GM03348 (cell line): Measurements from ENCODE around the gene SPINK7.
"Not testable (repeated sequence)": the region's sequence is repeated elsewhere in the genome, so short reads cannot be mapped to it uniquely, and the experiment has no call there.

Experiments used
- DNase-seq: peaks from one replicate; pipeline ENCODE4 v3.0.0; 2012; ENCODE audit warnings: low spot score

SPINK7 gene

DNA sequence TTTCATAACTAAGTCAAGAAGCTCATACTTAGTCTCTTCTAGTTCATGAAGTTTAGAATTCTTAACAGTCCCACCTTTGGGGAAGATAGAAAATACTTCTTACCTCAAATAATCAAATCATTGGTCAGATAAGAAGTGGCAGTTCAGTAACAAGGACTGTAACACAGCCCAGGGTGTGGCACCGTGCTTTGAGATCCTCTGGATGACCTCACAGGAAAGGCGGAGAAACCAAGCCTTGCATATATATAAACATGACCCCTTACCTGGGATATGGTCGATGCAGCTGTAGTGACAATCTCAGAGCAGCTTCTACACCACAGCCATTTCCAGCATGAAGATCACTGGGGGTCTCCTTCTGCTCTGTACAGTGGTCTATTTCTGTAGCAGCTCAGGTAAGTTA lies at the start of gene SPINK7:
Gene SPINK7 (plus strand): TSS at position 271 of the 400 bp plus-strand sequence. CDS start 61 bp downstream, at position 332.
- DNase-seq = no peak

DNA sequence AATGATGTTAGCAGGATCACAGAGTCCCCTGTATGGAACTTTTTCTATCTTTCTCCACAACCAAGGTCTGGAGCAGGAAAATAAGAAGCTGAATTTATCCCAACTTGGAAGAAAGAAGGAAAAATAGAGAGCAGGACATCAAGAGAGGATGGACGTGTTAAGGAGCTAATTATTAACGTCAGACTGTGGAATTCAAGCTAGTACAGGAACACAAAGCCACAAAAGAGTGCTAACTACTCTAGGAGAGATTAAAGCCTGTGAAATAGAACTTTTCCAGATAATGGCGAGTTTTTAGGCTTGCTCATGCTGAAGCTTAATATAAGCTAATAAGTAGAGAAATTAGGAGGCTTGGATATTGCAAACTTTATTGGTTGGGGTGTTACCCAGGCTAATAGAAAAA lies 44.3 kb upstream of the SPINK7 start:
- no peak for DNase-seq

DNA sequence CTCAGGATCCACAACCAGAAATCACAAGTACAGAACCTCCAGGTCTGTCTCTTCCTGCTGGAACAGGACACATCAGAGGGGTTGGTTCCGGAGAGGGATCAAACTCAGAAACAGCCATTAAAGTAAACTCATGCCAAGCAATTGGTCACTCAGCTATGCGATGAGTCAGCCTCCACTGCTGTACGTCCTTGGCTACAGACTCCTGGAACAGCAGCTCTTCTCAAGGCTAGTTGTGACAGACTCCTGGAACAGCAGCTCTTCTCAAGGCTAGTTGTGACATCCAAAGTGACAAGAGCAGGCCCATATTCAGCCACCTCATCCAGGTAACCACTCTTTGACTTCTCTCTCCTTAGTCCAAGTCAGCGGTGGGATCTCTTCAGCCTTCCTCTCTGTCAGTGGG lies 43.7 kb upstream of the SPINK7 start, which contains the start of gene SPINK13:
Gene SPINK13 (plus strand): TSS at position 229 of the 400 bp plus-strand sequence. CDS start 1,279 bp downstream, outside the sequence.
- peak; percentile 29 for DNase-seq

DNA sequence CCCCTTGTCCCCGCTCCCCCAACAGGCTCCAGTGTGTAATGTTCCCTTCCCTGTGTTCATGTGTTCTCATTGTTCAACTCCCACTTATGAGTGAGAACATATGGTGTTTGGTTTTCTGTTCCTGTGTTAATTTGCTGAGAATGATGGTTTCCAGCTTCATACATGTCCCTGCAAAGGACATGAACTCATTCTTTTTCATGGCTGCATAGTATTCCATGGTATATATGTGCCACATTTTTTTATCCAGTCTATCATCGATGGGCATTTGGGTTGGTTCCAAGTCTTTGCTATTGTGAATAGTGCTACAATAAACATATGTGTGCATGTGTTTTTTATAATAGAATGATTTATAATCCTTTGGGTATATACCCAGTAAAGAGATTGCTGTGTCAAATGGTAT lies 37.1 kb upstream of the SPINK7 start:
- not testable (repeated sequence) for DNase-seq

DNA sequence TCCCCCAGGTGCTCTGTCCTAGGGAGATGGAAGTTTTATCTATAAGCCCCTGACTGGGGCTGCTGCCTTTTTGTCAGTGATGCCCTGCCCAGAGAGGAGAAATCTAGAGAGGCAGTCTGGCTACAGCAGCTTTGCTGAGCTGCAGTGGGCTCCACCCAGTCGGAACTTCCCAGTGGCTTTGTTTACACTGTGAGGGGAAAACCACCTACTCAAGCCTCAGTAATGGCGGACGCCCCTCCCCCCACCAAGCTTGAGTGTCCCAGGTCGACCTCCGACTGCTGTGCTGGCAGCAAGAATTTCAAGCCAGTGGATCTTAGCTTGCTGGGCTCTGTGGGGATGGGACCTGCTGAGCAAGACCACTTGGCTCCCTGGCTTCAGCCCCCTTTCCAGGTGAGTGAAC lies 31.3 kb upstream of the SPINK7 start:
- not testable (repeated sequence) for DNase-seq

DNA sequence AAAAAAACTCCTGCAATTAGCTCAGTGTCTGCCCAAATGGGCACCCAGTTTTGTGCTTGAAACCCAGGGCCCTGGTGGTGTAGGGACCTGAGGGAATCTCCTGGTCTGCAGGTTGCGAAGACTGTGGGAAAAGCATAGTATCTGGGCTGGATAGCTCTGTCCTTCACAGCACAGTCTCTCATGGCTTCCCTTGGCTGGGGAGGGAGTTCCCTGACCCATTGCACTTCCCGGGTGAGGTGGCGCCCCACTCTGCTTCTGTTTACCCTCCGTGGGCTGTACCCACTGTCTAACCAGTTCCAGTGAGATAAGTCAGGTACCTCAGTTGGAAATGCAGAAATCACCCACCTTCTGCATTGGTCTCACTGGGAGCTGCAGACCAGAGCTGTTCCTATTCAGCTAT lies 30.9 kb upstream of the SPINK7 start:
- not testable (repeated sequence) for DNase-seq

DNA sequence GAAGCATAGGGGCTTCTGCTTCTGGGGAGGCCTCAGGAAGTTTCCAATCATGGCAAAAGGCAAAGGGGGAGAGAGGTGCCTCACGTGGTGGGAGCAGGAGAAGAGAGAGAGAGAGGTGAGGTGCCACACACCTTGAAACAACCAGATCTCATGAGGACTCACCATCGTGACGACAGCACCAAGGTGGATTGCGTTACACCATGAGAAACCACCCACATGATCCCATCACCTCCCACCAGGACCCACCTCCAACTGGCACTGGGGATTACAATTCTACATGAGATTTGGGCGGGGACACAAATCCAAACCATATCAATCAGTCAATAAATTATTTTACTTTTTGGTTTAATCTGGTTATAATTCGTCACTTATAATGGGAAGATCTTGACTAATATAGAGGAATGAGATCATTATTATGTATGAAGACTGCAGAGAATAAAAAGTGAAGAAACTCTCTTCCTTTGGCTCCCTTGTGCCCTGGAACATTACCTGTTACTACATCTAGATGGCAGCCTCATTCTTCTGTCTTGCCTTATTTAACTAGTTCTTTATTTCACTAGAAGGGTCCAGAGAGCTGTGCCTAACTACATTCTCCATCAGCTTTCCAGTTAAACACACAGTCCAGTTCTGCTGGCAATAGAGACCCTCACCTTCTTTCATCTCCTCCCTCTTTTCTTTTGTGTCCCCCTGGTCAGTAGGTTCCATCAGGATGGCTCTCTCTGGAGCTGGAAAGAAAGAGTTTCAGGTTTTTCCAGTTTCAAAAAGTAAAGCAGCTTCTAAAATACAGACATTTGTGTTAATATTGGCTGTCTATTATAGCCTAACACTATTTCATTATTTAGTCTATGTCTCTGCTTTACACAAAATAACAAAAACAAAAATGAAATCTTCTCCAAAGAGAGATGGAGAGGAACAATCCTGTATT lies 21.7 kb upstream of the SPINK7 start:
- DNase-seq = peak; percentile 27

DNA sequence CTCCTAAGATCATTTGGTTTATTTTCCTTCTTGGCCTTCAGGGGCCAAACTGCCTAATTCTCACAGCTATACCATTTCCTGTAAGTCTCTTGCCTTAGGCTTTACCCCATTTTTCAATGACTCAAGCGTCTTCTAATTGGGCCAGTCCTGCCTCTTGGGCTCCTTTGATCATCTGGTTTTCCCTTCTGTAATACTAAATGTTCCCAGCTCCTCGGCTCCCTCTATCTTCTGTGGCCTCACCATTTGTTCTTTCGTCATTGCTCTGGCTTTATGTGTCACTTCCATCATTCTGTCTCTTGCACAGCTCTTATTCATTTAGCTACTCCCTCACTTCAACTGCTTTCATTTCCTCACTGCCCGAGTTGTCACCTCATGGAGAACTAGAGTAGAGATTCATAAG lies 14.5 kb upstream of the SPINK7 start:
- DNase-seq = no peak

DNA sequence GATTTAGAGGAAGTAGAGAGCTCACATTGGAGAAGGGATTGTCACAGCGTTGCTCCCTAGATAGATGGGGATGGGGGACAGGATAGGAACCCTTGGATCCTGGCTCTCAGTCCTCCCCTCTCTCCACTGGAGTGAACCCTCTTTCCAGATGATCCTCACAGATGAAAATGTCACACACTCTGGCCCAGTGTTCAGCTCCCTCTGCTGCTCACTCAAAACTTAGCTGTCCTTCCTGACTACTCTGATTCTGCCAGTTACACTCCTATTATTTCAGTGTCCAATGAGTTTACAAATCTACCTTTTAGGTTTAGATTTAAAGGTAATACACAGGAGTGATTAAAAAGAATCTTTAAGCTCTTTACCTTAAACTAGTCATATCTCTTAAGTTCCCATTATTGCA lies 5.8 kb upstream of the SPINK7 start:
- no peak for DNase-seq

DNA sequence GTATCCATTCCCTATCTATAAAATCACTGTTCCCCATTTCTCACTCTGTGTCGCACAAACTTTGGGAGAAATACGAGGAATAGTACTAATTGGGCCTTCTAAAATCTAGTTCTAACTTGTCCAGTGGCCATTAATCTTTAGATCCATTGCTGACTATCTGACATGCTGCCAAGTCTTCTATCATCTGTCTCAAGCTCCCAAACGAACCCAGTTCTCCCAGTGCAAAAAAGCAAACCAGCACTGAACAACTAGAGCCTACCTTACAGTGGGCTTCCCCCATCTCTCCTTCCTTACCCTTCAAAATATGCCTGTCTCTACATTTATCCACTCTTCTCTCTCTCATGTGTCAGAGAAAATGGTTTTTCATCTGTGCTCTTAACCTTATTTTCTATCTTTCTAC lies 3.2 kb upstream of the SPINK7 start:
- no peak for DNase-seq

DNA sequence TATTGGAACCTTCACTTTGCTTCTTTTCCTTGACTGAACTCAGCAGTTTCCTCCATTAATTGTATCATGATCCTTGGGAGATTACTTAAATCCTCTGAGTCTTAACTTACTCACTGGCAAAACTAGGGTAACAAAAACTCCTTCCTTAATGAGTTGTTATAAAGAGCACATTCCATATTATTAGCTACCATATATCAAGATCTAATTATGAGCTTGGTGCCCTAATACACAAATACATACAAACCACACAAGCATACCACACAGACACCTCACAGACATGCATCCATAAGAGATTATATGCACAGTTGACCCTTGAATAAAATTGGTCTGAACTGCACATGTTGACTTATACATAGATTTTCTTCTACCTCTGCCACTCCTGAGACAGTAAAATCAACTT lies 2.5 kb upstream of the SPINK7 start:
- DNase-seq = no peak

DNA sequence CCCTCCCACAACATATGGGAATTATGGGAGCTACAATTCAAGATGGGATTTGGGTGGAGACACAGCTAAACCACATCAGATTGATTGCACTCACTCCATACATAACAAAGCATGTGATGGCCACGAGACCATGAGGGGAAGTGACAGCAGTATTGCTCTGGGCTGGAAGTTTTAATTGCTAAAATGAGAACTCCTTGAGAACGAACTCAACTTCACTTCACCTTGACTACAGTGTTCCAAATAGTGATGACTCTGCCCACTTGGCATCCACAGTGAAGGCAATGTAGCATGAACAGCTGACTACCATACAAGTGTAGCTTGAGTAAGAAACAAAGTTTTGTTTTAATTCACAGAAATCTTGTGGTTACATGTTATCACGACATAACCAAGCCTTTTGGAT lies 739 bp upstream of the SPINK7 start:
- no peak for DNase-seq

DNA sequence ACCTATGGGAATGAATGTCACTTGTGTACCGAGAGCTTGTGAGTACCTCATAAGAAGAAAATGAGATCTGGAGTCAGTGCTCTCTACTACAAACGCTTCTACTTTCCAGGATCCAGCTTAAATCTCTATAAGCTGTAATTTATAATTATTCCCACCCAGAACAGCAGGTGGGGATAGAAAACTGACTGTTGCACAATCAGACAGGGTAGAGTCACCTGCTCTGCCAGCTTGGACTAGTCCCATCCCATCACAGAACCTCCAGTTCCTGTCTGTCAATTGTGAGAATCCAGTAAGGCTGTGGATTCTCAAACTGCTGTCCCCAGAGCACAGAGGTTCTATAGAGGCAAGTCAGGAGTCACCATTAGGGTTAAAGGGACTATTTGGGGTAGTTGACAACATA lies 2.0 kb downstream of the SPINK7 start:
- DNase-seq = no peak

DNA sequence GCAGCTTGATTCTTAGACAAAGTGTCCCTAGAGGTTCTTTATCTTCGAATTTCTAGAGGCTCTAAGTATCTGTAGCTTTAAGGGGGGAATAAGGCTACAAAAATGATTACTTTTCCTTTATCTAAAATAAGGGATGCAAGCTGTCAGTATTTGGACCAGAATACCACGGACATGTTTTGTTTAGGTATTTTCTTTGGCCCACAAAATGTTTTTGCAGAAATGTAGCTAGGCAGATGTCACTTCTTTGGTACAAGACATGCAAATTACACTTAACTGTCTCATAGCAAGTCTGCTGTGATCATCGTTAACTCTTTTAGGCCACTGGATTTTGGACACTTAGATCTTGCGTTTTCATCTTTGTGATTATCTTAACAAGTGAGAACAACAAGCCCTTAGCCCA lies 2.5 kb downstream of the SPINK7 start:
- no peak for DNase-seq

DNA sequence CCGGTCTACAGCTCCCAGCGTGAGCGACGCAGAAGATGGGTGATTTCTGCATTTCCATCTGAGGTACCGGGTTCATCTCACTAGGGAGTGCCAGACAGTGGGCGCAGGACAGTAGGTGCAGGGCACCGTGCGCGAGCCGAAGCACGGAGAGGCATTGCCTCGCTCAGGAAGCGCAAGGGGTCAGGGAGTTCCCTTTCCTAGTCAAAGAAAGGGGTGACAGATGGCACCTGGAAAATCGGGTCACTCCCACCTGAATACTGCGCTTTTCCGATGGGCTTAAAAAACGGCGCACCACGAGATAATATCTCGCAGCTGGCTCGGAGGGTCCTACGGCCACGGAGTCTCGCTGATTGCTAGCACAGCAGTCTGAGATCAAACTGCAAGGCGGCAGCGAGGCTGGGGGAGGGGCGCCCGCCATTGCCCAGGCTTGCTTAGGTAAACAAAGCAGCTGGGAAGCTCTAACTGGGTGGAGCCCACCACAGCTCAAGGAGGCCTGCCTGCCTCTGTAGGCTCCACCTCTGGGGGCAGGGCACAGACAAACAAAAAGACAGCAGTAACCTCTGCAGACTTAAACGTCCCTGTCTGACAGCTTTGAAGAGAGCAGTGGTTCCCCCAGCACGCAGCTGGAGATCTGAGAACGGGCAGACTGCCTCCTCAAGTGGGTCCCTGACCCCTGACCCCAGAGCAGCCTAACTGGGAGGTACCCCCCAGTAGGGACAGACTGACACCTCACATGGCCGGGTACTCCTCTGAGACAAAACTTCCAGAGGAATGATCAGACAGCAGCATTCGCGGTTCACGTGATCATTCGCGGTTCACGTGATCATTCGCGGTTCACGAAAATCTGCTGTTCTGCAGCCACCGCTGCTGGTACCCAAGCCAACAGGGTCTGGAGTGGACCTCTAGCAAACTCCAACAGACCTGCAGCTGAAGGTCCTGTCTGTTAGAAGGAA lies 8.1 kb downstream of the SPINK7 start:
- not testable (repeated sequence) for DNase-seq

DNA sequence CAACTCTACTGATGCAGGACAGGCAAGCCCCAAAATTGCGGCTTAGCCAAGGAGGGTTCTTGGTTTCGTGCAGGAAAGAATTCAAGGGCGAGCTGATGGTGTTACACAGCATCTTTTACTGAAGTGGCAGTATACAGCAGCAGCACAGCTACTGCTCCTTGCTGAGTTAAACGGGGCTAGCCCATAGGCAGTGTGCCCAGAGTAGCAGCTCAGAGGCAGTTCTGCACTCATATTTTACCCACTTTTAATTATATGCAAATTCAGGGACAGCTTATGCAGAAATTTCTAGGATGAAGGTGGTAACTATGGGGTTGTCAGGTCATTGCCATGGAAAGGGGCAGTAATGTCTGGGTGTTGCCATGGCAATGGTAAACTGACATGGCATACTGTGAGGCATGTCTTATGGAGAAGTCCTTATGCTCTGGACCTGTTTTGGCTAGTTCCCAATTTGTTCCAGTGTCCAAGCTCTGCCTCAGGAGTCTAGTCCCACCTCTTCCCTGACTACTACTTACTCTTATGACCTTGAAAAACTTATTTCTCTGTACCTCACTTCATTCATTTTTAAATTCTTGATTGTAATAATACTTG lies 21.1 kb downstream of the SPINK7 start:
- DNase-seq = no peak

DNA sequence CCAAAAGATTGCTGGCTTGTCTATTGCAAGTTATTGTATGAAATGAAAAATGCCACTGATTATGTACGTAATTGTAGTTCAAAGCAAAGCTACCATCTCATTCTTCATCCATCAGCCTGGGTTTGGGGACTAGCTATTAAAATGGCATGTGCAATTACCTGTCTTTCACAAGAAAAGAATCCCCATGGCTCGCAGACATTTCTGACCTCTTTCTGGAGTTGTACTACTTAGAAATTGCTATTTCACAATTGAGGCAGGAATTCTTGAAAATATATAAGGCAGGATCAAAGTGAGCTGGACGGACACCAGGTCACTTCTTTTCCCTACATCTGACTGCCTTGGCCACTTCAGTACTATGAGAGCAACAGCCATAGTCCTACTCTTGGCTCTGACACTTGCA lies 23.0 kb downstream of the SPINK7 start, which contains the start of gene SPINK9:
Gene SPINK9 (plus strand): TSS at position 301 of the 400 bp plus-strand sequence. CDS start 55 bp downstream, at position 356.
- DNase-seq = no peak

DNA sequence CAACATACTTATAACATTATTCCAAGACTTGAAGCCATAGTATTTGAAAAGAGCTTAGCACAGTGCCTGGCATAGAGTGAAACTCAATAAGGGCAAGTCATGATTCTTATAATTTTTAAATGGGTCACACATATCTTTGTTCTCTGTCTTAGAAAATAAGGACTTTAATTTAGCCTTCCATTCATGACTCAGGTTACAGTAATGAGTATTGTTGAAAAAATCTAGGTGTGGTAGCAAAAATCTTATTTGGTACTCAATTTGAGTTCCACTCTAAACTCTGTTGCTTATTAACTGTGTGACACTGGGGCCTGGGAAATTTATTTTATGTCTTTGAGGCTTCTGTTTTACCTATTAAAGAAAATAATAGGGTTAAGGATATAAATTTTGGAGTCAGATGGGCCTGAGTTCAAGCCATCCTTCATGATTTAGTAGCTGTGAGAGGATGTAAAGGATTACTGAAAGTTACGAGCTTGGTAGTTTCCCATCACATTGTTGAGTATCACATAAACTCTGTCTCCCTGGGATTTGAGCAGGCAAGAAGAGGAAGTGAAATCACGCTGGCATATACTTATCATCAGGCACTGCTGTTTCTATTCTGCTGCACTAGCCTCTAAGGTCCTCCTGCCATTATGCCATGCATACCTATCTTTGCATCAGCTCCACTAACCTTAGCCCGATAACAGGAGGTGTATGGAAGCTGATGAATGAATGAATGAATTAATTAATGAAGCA lies 24.6 kb downstream of the SPINK7 start:
- no peak for DNase-seq

DNA sequence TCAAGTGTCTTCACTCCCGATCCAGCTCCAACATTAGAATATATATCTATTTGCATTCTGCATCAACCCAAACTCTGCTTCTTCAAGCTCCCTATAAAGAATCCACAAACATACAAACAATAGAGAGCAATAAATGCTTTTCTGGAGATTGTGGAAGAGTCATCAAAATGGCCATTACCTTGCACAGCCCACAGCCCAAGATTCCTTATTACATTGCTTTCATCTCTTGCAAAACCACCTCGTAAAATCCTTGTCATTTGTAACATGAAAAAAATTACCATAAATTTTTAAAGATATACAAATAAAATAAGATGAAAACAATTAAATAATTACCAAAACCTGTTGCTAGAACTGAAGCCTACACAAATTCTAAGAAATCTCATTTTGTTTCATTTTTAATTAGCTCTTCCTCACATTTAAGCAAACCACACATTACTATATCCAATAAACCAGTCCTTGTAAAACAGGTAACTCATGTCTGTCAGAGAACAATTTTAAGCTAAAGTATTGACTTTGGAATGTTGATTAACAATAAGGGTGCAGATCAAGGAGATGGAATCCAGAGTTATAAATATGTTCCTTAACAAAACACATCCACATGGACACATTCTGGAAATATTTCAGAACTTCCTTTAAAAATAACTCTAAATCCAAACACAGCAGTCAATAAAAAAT lies 30.3 kb downstream of the SPINK7 start:
- no peak for DNase-seq

DNA sequence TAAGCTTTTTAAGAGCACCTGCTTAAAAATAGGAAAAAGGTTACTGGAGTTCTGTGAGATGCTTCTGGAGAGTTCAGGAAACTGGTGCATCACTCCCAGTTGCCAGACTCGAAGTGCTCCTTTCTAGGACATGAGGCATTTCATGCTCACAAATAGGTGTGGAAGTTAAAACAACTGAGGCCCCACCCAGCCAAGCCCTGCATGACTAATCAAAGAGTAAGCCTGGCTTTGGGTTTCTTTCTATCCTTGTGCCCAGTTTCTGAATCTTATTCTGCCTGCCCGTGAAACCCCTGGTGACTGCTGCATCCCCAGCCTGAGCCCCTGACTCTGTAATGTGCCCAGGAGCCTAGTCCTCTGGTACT lies 30.8 kb downstream of the SPINK7 start:
- no peak for DNase-seq
